Stimulated activated CD8-positive, alpha-beta memory T cell treated with anti-CD3 and anti-CD28 coated beads, Interleukin-12 subunit alpha, Interleukin-12 subunit beta, amount 100 ng/mL, for 24 hours (primary cell): Measurements from ENCODE around the gene PRDM11.
A peak's percentile ranks its signal among the peaks of the same experiment; 100 is the strongest.
"Not testable (repeated sequence)": the region's sequence is repeated elsewhere in the genome, so short reads cannot be mapped to it uniquely, and the experiment has no call there.

ENCODE experiments used
- DNase-seq: peaks from one replicate; pipeline ENCODE4 v3.0.0-alpha.2; 2020; ENCODE audit errors: extremely low read depth

PRDM11 gene

GRCh38 chr11:45232341-45233080 lies 86.1 kb downstream of the PRDM11 start:
- no peak for DNase-seq

- DNase-seq = peak; percentile 16
Measured at GRCh38 chr11:45233121-45233803, 86.8 kb downstream of the PRDM11 start.

- DNase-seq = no peak
Measured at GRCh38 chr11:45233804-45234170, 87.3 kb downstream of the PRDM11 start.

GRCh38 chr11:45234306-45235006 lies 88.0 kb downstream of the PRDM11 start:
- no peak for DNase-seq

GRCh38 chr11:45237711-45238315 lies 91.4 kb downstream of the PRDM11 start:
- no peak for DNase-seq

GRCh38 chr11:45238724-45239123 lies 92.3 kb downstream of the PRDM11 start:
- DNase-seq = no peak

- no peak for DNase-seq
Measured at GRCh38 chr11:45239733-45240132, 93.3 kb downstream of the PRDM11 start.

- no peak for DNase-seq
Measured at GRCh38 chr11:45243967-45244366, 97.5 kb downstream of the PRDM11 start.

GRCh38 chr11:45245218-45246045 lies 99.0 kb downstream of the PRDM11 start:
- no peak for DNase-seq

- DNase-seq = no peak
Measured at GRCh38 chr11:45246241-45246640, 99.8 kb downstream of the PRDM11 start.

- DNase-seq = no peak
Measured at GRCh38 chr11:45247433-45247832, 101.0 kb downstream of the PRDM11 start.

GRCh38 chr11:45248501-45249011 lies 102.1 kb downstream of the PRDM11 start:
- DNase-seq = no peak

- DNase-seq = not testable (repeated sequence)
Measured at GRCh38 chr11:45249372-45249771, 102.9 kb downstream of the PRDM11 start.

- no peak for DNase-seq
Measured at GRCh38 chr11:45250035-45250718, 103.7 kb downstream of the PRDM11 start.

GRCh38 chr11:45252134-45252856 lies 105.9 kb downstream of the PRDM11 start:
- DNase-seq = no peak

- DNase-seq = no peak
Measured at GRCh38 chr11:45252877-45253276, 106.4 kb downstream of the PRDM11 start.

- DNase-seq = no peak
Measured at GRCh38 chr11:45253640-45254039, 107.2 kb downstream of the PRDM11 start.

GRCh38 chr11:45254070-45254469 lies 107.6 kb downstream of the PRDM11 start:
- no peak for DNase-seq

GRCh38 chr11:45258982-45259530 lies 112.6 kb downstream of the PRDM11 start:
- DNase-seq = no peak

- no peak for DNase-seq
Measured at GRCh38 chr11:45259592-45259991, 113.2 kb downstream of the PRDM11 start.
